OCI-LY7 (cell line): Measurements from ENCODE around the gene TM7SF3.

Source experiments
- EZH2phosphoT487 ChIP-seq: fragments of 200-600 bp; sonication (generic); IDR thresholded peaks from 2 replicates; pipeline ENCODE4 v1.6.1; 2018; ENCODE audit warnings: low read depth, borderline replicate concordance, mild to moderate bottlenecking, mixed run types, antibody characterized with exemption, low read length, moderate library complexity, mixed read lengths
- TF ChIP-seq, protein P1 (sequence below): fragments of 200-600 bp; sonication (generic); conservative IDR thresholded peaks from 2 replicates; pipeline ENCODE4 v1.5.1; 2014; ENCODE audit warnings: mild to moderate bottlenecking, antibody characterized with exemption, low read length, moderate library complexity, mixed read lengths

DNA sequence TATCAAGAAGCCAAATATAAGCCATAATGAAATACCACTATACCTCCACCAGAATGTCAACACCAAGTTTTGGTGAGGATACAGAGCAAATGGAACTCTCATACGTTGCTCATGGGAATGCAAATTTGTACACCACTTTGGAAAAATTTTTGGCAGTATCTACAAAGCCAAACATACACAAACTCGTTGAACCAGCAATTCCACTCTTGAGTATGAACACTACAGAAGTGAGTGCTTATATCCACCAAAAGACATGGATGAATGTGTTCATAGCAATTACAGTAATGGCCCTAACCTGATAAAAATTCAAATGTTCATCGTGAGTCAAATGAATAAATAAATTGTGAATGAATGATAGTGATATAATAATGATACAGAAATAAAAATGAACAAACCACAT is 43.4 kb upstream of the TM7SF3 start:
- TF ChIP-seq, protein P1, sequence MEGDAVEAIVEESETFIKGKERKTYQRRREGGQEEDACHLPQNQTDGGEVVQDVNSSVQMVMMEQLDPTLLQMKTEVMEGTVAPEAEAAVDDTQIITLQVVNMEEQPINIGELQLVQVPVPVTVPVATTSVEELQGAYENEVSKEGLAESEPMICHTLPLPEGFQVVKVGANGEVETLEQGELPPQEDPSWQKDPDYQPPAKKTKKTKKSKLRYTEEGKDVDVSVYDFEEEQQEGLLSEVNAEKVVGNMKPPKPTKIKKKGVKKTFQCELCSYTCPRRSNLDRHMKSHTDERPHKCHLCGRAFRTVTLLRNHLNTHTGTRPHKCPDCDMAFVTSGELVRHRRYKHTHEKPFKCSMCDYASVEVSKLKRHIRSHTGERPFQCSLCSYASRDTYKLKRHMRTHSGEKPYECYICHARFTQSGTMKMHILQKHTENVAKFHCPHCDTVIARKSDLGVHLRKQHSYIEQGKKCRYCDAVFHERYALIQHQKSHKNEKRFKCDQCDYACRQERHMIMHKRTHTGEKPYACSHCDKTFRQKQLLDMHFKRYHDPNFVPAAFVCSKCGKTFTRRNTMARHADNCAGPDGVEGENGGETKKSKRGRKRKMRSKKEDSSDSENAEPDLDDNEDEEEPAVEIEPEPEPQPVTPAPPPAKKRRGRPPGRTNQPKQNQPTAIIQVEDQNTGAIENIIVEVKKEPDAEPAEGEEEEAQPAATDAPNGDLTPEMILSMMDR, result no peak
- no peak for TF ChIP-seq EZH2phosphoT487
